ENCODE data around the gene ADAMTS16. TPM values are rescaled to one million over a fixed set of nuclear protein-coding genes. Genes with fewer than 3 reads are reported as not detected.

ADAMTS16 gene
- total and polyA plus RNA-seq, 9 of the 15 experiments (the other 6 are each of a cell fraction or from before 2014, with no cell fraction given) = not detected

DNA sequence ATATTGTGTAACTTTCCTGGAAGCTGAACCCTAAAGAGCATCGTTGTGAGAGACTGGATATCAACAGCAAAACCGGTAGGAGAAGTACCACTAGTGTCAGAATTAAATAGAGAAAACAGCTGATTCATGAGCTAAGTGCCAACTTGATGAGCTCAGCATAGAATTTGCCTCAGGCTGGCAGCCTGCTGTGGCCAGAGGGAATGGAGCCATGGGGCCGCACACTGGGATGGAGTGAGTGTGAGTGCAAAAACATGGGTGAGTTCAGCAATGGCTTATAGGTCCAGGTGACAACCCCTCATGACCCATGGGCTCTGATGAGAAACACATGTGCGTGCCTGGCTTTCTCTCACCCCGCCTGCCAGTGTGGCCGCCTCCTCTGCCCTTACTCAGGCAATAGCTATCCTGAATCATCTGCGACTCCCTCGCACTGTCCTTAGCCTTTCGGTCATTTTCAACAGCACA lies 25.4 kb downstream of the ADAMTS16 start:
- in situ Hi-C loops (cut with MboI) = no loop called here
- intact Hi-C loops (cut with micrococcal nuclease) = no loop called here
- Histone ChIP-seq H3K27me3 (ENCODE audit: control insufficient read depth in 2 of 2, insufficient read depth in 2 of 2, low read length in 2 of 2) (no peaks in the 10 kb centered on the region), H3K27ac (ENCODE audit: extremely low read depth, low read depth, low read length) (no peak overlapping the region), H4K20me1 (replicated peaks; ENCODE audit: control insufficient read depth, insufficient read depth, low read length) (no peaks in the 10 kb centered on the region), H3K9ac (ENCODE audit: insufficient read depth in 1 of 2, low read depth in 2 of 2, low read length in 2 of 2) (no peak overlapping the region), H2AFZ (ENCODE audit: low read depth, low read length) (no peak overlapping the region), H3K9me3 (replicated peaks; ENCODE audit: control insufficient read depth, insufficient read depth, low read depth, low read length) (no peaks in the 10 kb centered on the region), H3K4me3 (no peak overlapping the region), H3K79me2 (ENCODE audit: control insufficient read depth, insufficient read depth, low read length) (no peaks in the 10 kb centered on the region), H3K9me1 (ENCODE audit: control insufficient read depth, insufficient read depth, low read length) (no peaks in the 10 kb centered on the region), H3K36me3 (ENCODE audit: control insufficient read depth, insufficient read depth, low read length) (no peaks in the 10 kb centered on the region), H3K4me1 (replicated peaks in 1 of 2; ENCODE audit: control insufficient read depth in 2 of 2, insufficient read depth in 2 of 2, low read length in 2 of 2) (no peaks in the 10 kb centered on the region), H3K4me2 (ENCODE audit: insufficient read depth, low read length) (no peak overlapping the region)
- POLR2A ChIA-PET = no interaction called here
- CTCF ChIA-PET (ENCODE audit: low intra/inter-chr PET ratio) = no interaction called here
- TF ChIP-seq MCM2 (IDR thresholded peaks at IDR 0.05; ENCODE audit: low read depth) (no peak), ZNF354B (CRISPR knock-in tag; IDR thresholded peaks at IDR 0.05) (no peak), HNRNPLL (IDR thresholded peaks at IDR 0.05; ENCODE audit: low read depth, low read length, poor library complexity, severe bottlenecking) (no peak), ZEB2 (IDR thresholded peaks at IDR 0.05) (no peak), ETS2 (tag; IDR thresholded peaks at IDR 0.05; ENCODE audit: borderline replicate concordance, poor library complexity, severe bottlenecking) (no peak), ZNF12 (CRISPR knock-in tag; IDR thresholded peaks at IDR 0.05) (no peak), TFAM (CRISPR knock-in tag; conservative IDR thresholded peaks at IDR 0.05) (no peak), SUPT5H (IDR thresholded peaks at IDR 0.05) (no peak), SAFB (IDR thresholded peaks at IDR 0.05; ENCODE audit: borderline replicate concordance, low read depth, low read length) (no peak), TOE1 (IDR thresholded peaks at IDR 0.05; ENCODE audit: borderline replicate concordance) (no peak), TOE1 (CRISPR knock-in tag; IDR thresholded peaks at IDR 0.05; ENCODE audit: borderline replicate concordance, low read depth) (no peak), ZKSCAN1 (IDR thresholded peaks at IDR 0.05; ENCODE audit: low read depth, low read length) (no peak), ZFPM2 (CRISPR knock-in tag; IDR thresholded peaks at IDR 0.05) (no peak)
- TF ChIP-seq, protein P1, sequence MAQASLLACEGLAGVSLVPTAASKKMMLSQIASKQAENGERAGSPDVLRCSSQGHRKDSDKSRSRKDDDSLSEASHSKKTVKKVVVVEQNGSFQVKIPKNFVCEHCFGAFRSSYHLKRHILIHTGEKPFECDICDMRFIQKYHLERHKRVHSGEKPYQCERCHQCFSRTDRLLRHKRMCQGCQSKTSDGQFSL (CRISPR knock-in tag; IDR thresholded peaks at IDR 0.05) = no peak
- TF ChIP-seq, protein P1 (tag; IDR thresholded peaks at IDR 0.05) = no peak
- TF ChIP-seq, protein P2, sequence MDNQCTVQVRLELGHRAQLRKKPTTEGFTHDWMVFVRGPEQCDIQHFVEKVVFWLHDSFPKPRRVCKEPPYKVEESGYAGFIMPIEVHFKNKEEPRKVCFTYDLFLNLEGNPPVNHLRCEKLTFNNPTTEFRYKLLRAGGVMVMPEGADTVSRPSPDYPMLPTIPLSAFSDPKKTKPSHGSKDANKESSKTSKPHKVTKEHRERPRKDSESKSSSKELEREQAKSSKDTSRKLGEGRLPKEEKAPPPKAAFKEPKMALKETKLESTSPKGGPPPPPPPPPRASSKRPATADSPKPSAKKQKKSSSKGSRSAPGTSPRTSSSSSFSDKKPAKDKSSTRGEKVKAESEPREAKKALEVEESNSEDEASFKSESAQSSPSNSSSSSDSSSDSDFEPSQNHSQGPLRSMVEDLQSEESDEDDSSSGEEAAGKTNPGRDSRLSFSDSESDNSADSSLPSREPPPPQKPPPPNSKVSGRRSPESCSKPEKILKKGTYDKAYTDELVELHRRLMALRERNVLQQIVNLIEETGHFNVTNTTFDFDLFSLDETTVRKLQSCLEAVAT (IDR thresholded peaks at IDR 0.05) = no peak
- DNase-seq (ENCODE audit: extremely low read depth in 1 of 4, low spot score in 3 of 4) (no peak), ATAC-seq (no peak), FAIRE-seq (no peak)
- no TSS peak for BruUV-seq (replicated peaks)
- WGBS (ENCODE audit: insufficient coverage, low coverage, missing lambda C conversion rate) = under 1% methylated on average over 9 of the region's 9 CpGs
